Hepatocyte (in vitro differentiated cells): ENCODE data around the gene PDE6C. TPM values are rescaled to one million over a fixed set of nuclear protein-coding genes. Genes with fewer than 3 reads are reported as not detected.

Experiments used
- DNase-seq: peaks from one replicate; pipeline ENCODE4 v3.0.0-alpha.2; 2016; ENCODE audit warnings: low spot score
- H2AFZ ChIP-seq: fragments of 200-600 bp; sonication (generic); 2 replicates; pipeline ENCODE4 v1.6.0; 2016; ENCODE audit warnings: antibody characterized with exemption, mild to moderate bottlenecking
- H3K27ac ChIP-seq: fragments of 200-600 bp; sonication (generic); 2 replicates; pipeline ENCODE4 v1.5.1; 2016; ENCODE audit warnings: mild to moderate bottlenecking
- H3K27me3 ChIP-seq: fragments of 200-600 bp; sonication (generic); 2 replicates; pipeline ENCODE4 v1.6.1; 2016
- H3K36me3 ChIP-seq: fragments of 200-600 bp; sonication (generic); replicated peaks from 2 replicates; pipeline ENCODE4 v1.5.1; 2016; ENCODE audit warnings: low read depth; ENCODE audit not compliant: insufficient read depth
- H3K4me1 ChIP-seq: fragments of 200-600 bp; sonication (generic); 2 replicates; pipeline ENCODE4 v1.5.1; 2016; ENCODE audit warnings: mild to moderate bottlenecking, moderate library complexity; ENCODE audit not compliant: insufficient read depth
- H3K4me2 ChIP-seq: fragments of 200-600 bp; sonication (generic); 2 replicates; pipeline ENCODE4 v1.6.0; 2016
- H3K4me3 ChIP-seq: fragments of 200-600 bp; sonication (generic); 2 replicates; pipeline ENCODE4 v1.5.1; 2016; ENCODE audit warnings: mild to moderate bottlenecking
- H3K79me2 ChIP-seq: fragments of 200-600 bp; sonication (generic); 2 replicates; pipeline ENCODE4 v1.6.0; 2017; ENCODE audit warnings: mild to moderate bottlenecking
- H3K9me2 ChIP-seq: fragments of 200-600 bp; sonication (generic); replicated peaks from 2 replicates; pipeline ENCODE4 v1.6.0; 2017; ENCODE audit warnings: mild to moderate bottlenecking; ENCODE audit not compliant: insufficient read depth
- H3K9me3 ChIP-seq: fragments of 200-600 bp; sonication (generic); 2 replicates; pipeline ENCODE4 v1.5.1; 2016; ENCODE audit warnings: low read depth, mild to moderate bottlenecking
- H4K20me1 ChIP-seq: fragments of 200-600 bp; sonication (generic); 2 replicates; pipeline ENCODE4 v1.6.0; 2016; ENCODE audit warnings: mild to moderate bottlenecking; ENCODE audit not compliant: insufficient read depth, poor library complexity, severe bottlenecking
- CTCF ChIP-seq: fragments of 200-600 bp; sonication (generic); IDR thresholded peaks from 2 replicates; pipeline ENCODE4 v1.5.1; 2016; ENCODE audit warnings: antibody characterized with exemption, mild to moderate bottlenecking; ENCODE audit not compliant: poor library complexity
- EZH2 ChIP-seq: fragments of 200-600 bp; sonication (generic); IDR thresholded peaks from 2 replicates; pipeline ENCODE4 v1.6.1; 2016; ENCODE audit warnings: antibody characterized with exemption, mild to moderate bottlenecking, borderline replicate concordance
- EZH2phosphoT487 ChIP-seq: fragments of 200-600 bp; sonication (generic); IDR thresholded peaks from one replicate; pipeline ENCODE4 v1.6.1; 2018; ENCODE audit warnings: antibody characterized with exemption, mild to moderate bottlenecking, low read depth, moderate library complexity; ENCODE audit not compliant: unreplicated experiment, severe bottlenecking
- WGBS: methylation state at CpG from one replicate; pipeline ENCODE4 v1.1.6; 2016; ENCODE audit warnings: low lambda C conversion rate; ENCODE audit errors: missing lambda C conversion rate; 5-methylcytosine and 5-hydroxymethylcytosine counted together
- polyA plus RNA-seq: library from polyadenylated mRNA; unstranded; fragments of >200 nt; fragmentation: Nextera tagmentation; extraction: Ambion mirVana; gene quantifications from 2 replicates; pipeline ENCODE4 v1.2.1, GENCODE V29; 2016
- total RNA-seq: library from RNA; depleted of rRNA; stranded (reverse); fragments of >200 nt; gene quantifications from 2 replicates; pipeline ENCODE4 v1.2.3, GENCODE V29; 2014

Gene PDE6C
- total and polyA plus RNA-seq, 2 experiments from 2014 or later, result 0.07 to 0.15 TPM

- peaks cover 12% of the 10 kb centered on the region for H3K4me1 ChIP-seq
- H2AFZ ChIP-seq, result no peak overlapping the region
- no peak overlapping the region for H3K27ac ChIP-seq
- no peaks in the 10 kb centered on the region for H3K36me3 ChIP-seq
- no peaks in the 10 kb centered on the region for H3K9me2 ChIP-seq
- TF ChIP-seq EZH2 (no peak), CTCF (no peak), EZH2phosphoT487 (no peak)
- H3K9me3 ChIP-seq, result no peaks in the 10 kb centered on the region
- WGBS, result 72% methylated on average over 5 of the region's 5 CpGs
- H3K27me3 ChIP-seq, result no peaks in the 10 kb centered on the region
- no peak overlapping the region for H3K4me2 ChIP-seq
- H4K20me1 ChIP-seq, result no peaks in the 10 kb centered on the region
- no peak overlapping the region for H3K4me3 ChIP-seq
- DNase-seq, result no peak
- no peaks in the 10 kb centered on the region for H3K79me2 ChIP-seq
Measured at GRCh38 chr10:93595378-93596161, 16.8 kb upstream of the PDE6C start.

GRCh38 chr10:93596539-93596938 lies 15.8 kb upstream of the PDE6C start:
- Histone ChIP-seq H4K20me1 (no peaks in the 10 kb centered on the region), H3K27me3 (no peaks in the 10 kb centered on the region), H2AFZ (no peak overlapping the region), H3K4me1 (peaks cover 6% of the 10 kb centered on the region), H3K4me3 (no peak overlapping the region), H3K27ac (no peak overlapping the region), H3K4me2 (no peak overlapping the region), H3K9me3 (no peaks in the 10 kb centered on the region), H3K9me2 (no peaks in the 10 kb centered on the region), H3K79me2 (no peaks in the 10 kb centered on the region), H3K36me3 (no peaks in the 10 kb centered on the region)
- TF ChIP-seq EZH2 (no peak), EZH2phosphoT487 (no peak), CTCF (no peak)
- WGBS, result 86% methylated on average over 4 of the region's 4 CpGs
- no peak for DNase-seq

GRCh38 chr10:93597075-93597599 lies 15.2 kb upstream of the PDE6C start:
- 100% methylated on average over 1 of the region's 1 CpG for WGBS
- H3K4me2 ChIP-seq, result no peak overlapping the region

More at GRCh38 chr10:93597075-93597599, 15.2 kb upstream of the PDE6C start:
- H3K27me3 ChIP-seq, result peaks cover 4% of the 10 kb centered on the region
- H3K36me3 ChIP-seq, result no peaks in the 10 kb centered on the region
- peaks cover 10% of the 10 kb centered on the region for H3K4me1 ChIP-seq
- H3K9me2 ChIP-seq, result no peaks in the 10 kb centered on the region
- DNase-seq, result no peak
- H3K4me3 ChIP-seq, result no peak overlapping the region
- H3K79me2 ChIP-seq, result no peaks in the 10 kb centered on the region
- no peak overlapping the region for H3K27ac ChIP-seq
- no peaks in the 10 kb centered on the region for H4K20me1 ChIP-seq
- no peak for TF ChIP-seq CTCF
- no peak for TF ChIP-seq EZH2
- no peak for TF ChIP-seq EZH2phosphoT487
- no peaks in the 10 kb centered on the region for H3K9me3 ChIP-seq
- no peak overlapping the region for H2AFZ ChIP-seq
